H1 (cell line): ENCODE results near the gene JPT2. TPM values are rescaled to one million over a fixed set of nuclear protein-coding genes. Genes with fewer than 3 reads are reported as not detected.

Source experiments
- BACH1 ChIP-seq: IDR thresholded peaks from 2 replicates; pipeline ENCODE4 v1.6.1; 2012; ENCODE audit warnings: low read length, improper control_type of control experiment
- CTBP2 ChIP-seq: IDR thresholded peaks from 2 replicates; pipeline ENCODE4 v1.7.0; 2011; ENCODE audit warnings: borderline replicate concordance, mild to moderate bottlenecking, moderate library complexity, mixed read lengths, low read length; ENCODE audit not compliant: insufficient read depth, insufficient read length
- KDM5A ChIP-seq: fragments of 200-600 bp; IDR thresholded peaks from 2 replicates; pipeline ENCODE4 v1.7.1; 2012; ENCODE audit warnings: mild to moderate bottlenecking, low read length, inconsistent platforms, mixed read lengths
- POU5F1 ChIP-seq: IDR thresholded peaks from 2 replicates; pipeline ENCODE4 v1.6.1; 2011; ENCODE audit warnings: low read depth, mild to moderate bottlenecking, low read length, moderate library complexity
- SAP30 ChIP-seq: fragments of 300-600 bp; sonication (generic); IDR thresholded peaks from 2 replicates; pipeline ENCODE4 v1.7.1; 2012; ENCODE audit warnings: low read length, moderate library complexity, mild to moderate bottlenecking, inconsistent platforms; ENCODE audit not compliant: insufficient read depth, insufficient replicate concordance
- SIX5 ChIP-seq: IDR thresholded peaks from 2 replicates; pipeline ENCODE4 v1.6.1; 2011; ENCODE audit warnings: mild to moderate bottlenecking, low read depth, low read length
- polyA plus RNA-seq, 7 experiments: library from polyadenylated mRNA; depleted of rRNA in 3 of 7; stranded (reverse) in 5 of 7; unstranded in 2 of 7; fragments of >200 nt in 5 of 7; fragments of 200-250 nt in 2 of 7; gene quantifications; 1 replicate in 5 of 7; 2 replicates in 1 of 7; 4 replicates in 1 of 7; pipeline versions ENCODE4 v1.2.1 to v1.2.3, GENCODE V29; 2011 to 2013; ENCODE audit warnings: missing spikeins in 2 of 7, mixed read lengths in 2 of 7
- total RNA-seq: library from RNA; stranded (reverse); fragmentation: NEBNext Ultra II Directional; extraction: Animal tissue kit (Norgen Biotek cat#: 25700); gene quantifications from 2 replicates; pipeline ENCODE4 v1.2.1, GENCODE V29; 2021
- TF ChIP-seq, protein P1 (sequence below): fragments of 300-600 bp; sonication (generic); IDR thresholded peaks from 2 replicates; pipeline ENCODE4 v1.7.1; 2012; ENCODE audit warnings: low read length, moderate library complexity, mild to moderate bottlenecking, inconsistent platforms; ENCODE audit not compliant: insufficient replicate concordance
- TF ChIP-seq, protein P2 (sequence below): IDR thresholded peaks from 2 replicates; pipeline ENCODE4 v1.6.1; 2012; ENCODE audit warnings: low read length, inconsistent platforms

Gene JPT2
- total and polyA plus RNA-seq, 2 of the 8 experiments (the other 6 are each of a cell fraction or from before 2014, with no cell fraction given): 67.6 to 197 TPM

DNA sequence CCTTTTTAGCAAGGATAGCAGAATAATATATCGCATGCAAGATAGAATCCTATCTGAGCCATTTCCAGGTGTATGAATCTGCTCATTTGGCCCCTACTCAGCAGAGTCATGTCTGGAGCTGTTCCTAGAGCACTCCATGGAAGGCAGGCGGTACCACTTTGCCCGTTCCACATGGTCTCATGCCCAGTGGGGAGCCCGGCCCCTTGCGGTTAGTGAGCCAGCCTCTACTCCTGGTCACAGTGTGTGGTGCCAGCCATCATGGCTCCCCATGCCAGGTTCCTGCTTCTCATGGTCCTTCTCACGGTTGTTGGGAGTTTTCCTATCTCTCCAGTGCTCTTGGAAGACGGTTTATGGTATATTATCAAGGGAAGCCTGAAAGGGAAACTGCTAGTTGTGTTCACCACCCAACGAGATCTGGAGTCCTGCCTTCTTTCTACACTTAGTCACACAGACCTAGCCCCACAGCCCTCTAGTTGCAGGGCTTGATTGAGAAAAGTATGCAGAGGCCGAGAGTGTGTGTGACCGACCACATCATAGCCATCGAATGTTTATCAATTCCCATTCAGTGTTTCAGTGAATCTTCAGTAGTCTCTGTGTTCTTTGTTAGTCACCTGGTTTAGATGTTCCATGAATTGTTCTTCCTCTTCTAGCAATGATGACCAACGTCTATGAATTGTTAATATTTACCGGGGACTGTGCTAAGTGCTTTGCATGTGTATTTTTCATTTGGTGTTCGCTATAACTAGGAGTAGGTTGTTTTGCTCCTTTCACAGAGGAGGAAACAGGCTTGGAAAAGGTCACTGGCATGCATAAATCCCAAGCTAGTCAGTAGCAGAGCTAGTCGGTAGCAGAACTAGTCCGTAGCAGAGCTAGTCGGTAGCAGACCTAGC, 9.6 kb downstream of the JPT2 start (continued):
- TF ChIP-seq, protein P1, sequence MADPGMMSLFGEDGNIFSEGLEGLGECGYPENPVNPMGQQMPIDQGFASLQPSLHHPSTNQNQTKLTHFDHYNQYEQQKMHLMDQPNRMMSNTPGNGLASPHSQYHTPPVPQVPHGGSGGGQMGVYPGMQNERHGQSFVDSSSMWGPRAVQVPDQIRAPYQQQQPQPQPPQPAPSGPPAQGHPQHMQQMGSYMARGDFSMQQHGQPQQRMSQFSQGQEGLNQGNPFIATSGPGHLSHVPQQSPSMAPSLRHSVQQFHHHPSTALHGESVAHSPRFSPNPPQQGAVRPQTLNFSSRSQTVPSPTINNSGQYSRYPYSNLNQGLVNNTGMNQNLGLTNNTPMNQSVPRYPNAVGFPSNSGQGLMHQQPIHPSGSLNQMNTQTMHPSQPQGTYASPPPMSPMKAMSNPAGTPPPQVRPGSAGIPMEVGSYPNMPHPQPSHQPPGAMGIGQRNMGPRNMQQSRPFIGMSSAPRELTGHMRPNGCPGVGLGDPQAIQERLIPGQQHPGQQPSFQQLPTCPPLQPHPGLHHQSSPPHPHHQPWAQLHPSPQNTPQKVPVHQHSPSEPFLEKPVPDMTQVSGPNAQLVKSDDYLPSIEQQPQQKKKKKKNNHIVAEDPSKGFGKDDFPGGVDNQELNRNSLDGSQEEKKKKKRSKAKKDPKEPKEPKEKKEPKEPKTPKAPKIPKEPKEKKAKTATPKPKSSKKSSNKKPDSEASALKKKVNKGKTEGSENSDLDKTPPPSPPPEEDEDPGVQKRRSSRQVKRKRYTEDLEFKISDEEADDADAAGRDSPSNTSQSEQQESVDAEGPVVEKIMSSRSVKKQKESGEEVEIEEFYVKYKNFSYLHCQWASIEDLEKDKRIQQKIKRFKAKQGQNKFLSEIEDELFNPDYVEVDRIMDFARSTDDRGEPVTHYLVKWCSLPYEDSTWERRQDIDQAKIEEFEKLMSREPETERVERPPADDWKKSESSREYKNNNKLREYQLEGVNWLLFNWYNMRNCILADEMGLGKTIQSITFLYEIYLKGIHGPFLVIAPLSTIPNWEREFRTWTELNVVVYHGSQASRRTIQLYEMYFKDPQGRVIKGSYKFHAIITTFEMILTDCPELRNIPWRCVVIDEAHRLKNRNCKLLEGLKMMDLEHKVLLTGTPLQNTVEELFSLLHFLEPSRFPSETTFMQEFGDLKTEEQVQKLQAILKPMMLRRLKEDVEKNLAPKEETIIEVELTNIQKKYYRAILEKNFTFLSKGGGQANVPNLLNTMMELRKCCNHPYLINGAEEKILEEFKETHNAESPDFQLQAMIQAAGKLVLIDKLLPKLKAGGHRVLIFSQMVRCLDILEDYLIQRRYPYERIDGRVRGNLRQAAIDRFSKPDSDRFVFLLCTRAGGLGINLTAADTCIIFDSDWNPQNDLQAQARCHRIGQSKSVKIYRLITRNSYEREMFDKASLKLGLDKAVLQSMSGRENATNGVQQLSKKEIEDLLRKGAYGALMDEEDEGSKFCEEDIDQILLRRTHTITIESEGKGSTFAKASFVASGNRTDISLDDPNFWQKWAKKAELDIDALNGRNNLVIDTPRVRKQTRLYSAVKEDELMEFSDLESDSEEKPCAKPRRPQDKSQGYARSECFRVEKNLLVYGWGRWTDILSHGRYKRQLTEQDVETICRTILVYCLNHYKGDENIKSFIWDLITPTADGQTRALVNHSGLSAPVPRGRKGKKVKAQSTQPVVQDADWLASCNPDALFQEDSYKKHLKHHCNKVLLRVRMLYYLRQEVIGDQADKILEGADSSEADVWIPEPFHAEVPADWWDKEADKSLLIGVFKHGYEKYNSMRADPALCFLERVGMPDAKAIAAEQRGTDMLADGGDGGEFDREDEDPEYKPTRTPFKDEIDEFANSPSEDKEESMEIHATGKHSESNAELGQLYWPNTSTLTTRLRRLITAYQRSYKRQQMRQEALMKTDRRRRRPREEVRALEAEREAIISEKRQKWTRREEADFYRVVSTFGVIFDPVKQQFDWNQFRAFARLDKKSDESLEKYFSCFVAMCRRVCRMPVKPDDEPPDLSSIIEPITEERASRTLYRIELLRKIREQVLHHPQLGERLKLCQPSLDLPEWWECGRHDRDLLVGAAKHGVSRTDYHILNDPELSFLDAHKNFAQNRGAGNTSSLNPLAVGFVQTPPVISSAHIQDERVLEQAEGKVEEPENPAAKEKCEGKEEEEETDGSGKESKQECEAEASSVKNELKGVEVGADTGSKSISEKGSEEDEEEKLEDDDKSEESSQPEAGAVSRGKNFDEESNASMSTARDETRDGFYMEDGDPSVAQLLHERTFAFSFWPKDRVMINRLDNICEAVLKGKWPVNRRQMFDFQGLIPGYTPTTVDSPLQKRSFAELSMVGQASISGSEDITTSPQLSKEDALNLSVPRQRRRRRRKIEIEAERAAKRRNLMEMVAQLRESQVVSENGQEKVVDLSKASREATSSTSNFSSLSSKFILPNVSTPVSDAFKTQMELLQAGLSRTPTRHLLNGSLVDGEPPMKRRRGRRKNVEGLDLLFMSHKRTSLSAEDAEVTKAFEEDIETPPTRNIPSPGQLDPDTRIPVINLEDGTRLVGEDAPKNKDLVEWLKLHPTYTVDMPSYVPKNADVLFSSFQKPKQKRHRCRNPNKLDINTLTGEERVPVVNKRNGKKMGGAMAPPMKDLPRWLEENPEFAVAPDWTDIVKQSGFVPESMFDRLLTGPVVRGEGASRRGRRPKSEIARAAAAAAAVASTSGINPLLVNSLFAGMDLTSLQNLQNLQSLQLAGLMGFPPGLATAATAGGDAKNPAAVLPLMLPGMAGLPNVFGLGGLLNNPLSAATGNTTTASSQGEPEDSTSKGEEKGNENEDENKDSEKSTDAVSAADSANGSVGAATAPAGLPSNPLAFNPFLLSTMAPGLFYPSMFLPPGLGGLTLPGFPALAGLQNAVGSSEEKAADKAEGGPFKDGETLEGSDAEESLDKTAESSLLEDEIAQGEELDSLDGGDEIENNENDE: no peak
- TF ChIP-seq CTBP2 (no peak), SIX5 (no peak), SAP30 (no peak), POU5F1 (no peak), KDM5A (no peak), BACH1 (no peak)
- TF ChIP-seq, protein P2, sequence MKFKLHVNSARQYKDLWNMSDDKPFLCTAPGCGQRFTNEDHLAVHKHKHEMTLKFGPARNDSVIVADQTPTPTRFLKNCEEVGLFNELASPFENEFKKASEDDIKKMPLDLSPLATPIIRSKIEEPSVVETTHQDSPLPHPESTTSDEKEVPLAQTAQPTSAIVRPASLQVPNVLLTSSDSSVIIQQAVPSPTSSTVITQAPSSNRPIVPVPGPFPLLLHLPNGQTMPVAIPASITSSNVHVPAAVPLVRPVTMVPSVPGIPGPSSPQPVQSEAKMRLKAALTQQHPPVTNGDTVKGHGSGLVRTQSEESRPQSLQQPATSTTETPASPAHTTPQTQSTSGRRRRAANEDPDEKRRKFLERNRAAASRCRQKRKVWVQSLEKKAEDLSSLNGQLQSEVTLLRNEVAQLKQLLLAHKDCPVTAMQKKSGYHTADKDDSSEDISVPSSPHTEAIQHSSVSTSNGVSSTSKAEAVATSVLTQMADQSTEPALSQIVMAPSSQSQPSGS: no peak
